HepG2 (cell line): ENCODE results near the gene CTNNA2. TPM values are rescaled to one million over a fixed set of nuclear protein-coding genes. Genes with fewer than 3 reads are reported as not detected.

Experiments used
- ATAC-seq: fragments of 200-7000 bp; cut with Tn5 transposase; 3 replicates; pipeline ENCODE4 v1.9.1; 2020; ENCODE audit warnings: mild to moderate bottlenecking, moderate library complexity
- BruUV-seq: library from RNA; stranded (reverse); fragments of 400-500 nt; replicated peaks from 2 replicates; lab custom pipeline; 2021; lab: Mats Ljungman, UMichigan
- CTCF ChIA-PET: fragments of 300-600 bp; formaldehyde crosslinking; extraction: SDS; loops from one replicate; lab custom pipeline; 2021; ENCODE audit warnings: low total read pairs, inconsistent platforms, low intra/inter-chr PET ratio; lab: Yijun Ruan, JAX
- POLR2A ChIA-PET: fragments of 350-600 bp; sonication (Branson Sonifier 250); formaldehyde crosslinking; loops from one replicate; lab custom pipeline; 2020; ENCODE audit warnings: antibody characterized with exemption, inconsistent platforms; lab: Yijun Ruan, JAX
- DNase-seq: peaks from one replicate; pipeline ENCODE4 v3.0.0-alpha.2; 2015; ENCODE audit warnings: low spot score
- FAIRE-seq: peaks from 3 replicates; lab custom pipeline; 2011; peaks lifted over from hg19 to GRCh38; lab: Jason Lieb, UNC
- H2AFZ ChIP-seq: one replicate; pipeline ENCODE4 v1.6.1; 2011; ENCODE audit warnings: low read length, inconsistent platforms
- H3K27ac ChIP-seq: fragments of 300-600 bp; 3 replicates; pipeline ENCODE4 v1.8.0; 2011; ENCODE audit warnings: mixed run types, mild to moderate bottlenecking, mixed read lengths, low read length, inconsistent platforms; ENCODE audit not compliant: insufficient read depth; ENCODE audit errors: extremely low read length
- H3K27me3 ChIP-seq, 2 experiments: fragments of 200-600 bp in 1 of 2; 2 replicates in 1 of 2; 3 replicates in 1 of 2; pipeline versions ENCODE4 v1.6.0 to v1.8.0; 2011; ENCODE audit warnings: low read length in 2 of 2, mild to moderate bottlenecking in 2 of 2, moderate library complexity in 2 of 2, inconsistent platforms in 1 of 2; ENCODE audit not compliant: insufficient read depth in 2 of 2, control insufficient read depth in 1 of 2
- H3K36me3 ChIP-seq, 2 experiments: fragments of 200-600 bp in 1 of 2; replicated peaks in 1 of 2; 2 replicates in 1 of 2; 3 replicates in 1 of 2; pipeline versions ENCODE4 v1.5.1 to v1.8.0; 2011; ENCODE audit warnings: low read length in 2 of 2, inconsistent platforms in 1 of 2; ENCODE audit not compliant: insufficient read depth in 2 of 2, control insufficient read depth in 1 of 2
- H3K4me1 ChIP-seq: 2 replicates; pipeline ENCODE4 v1.5.1; 2012; ENCODE audit warnings: low read length, inconsistent platforms; ENCODE audit not compliant: insufficient read depth
- H3K4me2 ChIP-seq: 2 replicates; pipeline ENCODE4 v1.6.0; 2011; ENCODE audit warnings: low read depth, low read length, inconsistent platforms
- H3K4me3 ChIP-seq, 3 experiments: fragments of 200-600 bp in 1 of 3; sonication (generic), shearing (Covaris generic) in 1 of 3; replicated peaks in 1 of 3; 2 replicates each; pipeline ENCODE4 v1.5.1; 2011 to 2016; ENCODE audit warnings: low read length in 3 of 3, inconsistent platforms in 2 of 3, low read depth in 2 of 3, mild to moderate bottlenecking in 2 of 3, control low read depth in 1 of 3, mixed read lengths in 1 of 3; ENCODE audit not compliant: insufficient read depth in 1 of 3
- H3K79me2 ChIP-seq: one replicate; pipeline ENCODE4 v1.6.1; 2011; ENCODE audit warnings: low read length, inconsistent platforms; ENCODE audit not compliant: insufficient read depth
- H3K9ac ChIP-seq: 2 replicates; pipeline ENCODE4 v1.6.0; 2011; ENCODE audit warnings: mild to moderate bottlenecking, low read depth, low read length, inconsistent platforms; ENCODE audit not compliant: insufficient read depth
- H3K9me3 ChIP-seq: 2 replicates; pipeline ENCODE4 v1.5.1; 2012; ENCODE audit warnings: mild to moderate bottlenecking, low read length
- H4K20me1 ChIP-seq: 2 replicates; pipeline ENCODE4 v1.6.0; 2011; ENCODE audit warnings: inconsistent platforms, mild to moderate bottlenecking, low read length, moderate library complexity; ENCODE audit not compliant: insufficient read depth
- GATAD1 ChIP-seq: IDR thresholded peaks from 2 replicates; pipeline ENCODE4 v1.6.1; 2016; ENCODE audit warnings: missing genetic modification reagents, missing compliant biosample characterization
- HES4 ChIP-seq: sonication (generic); formaldehyde crosslinking; IDR thresholded peaks from 2 replicates; pipeline ENCODE4 v1.9.0; 2021; ENCODE audit warnings: mild to moderate bottlenecking, missing genetic modification reagents, borderline replicate concordance
- MAZ ChIP-seq, 2 experiments: sonication (generic) in 1 of 2; formaldehyde crosslinking in 1 of 2; IDR thresholded peaks; 2 replicates each; pipeline versions ENCODE4 v1.5.0 to v1.6.1; 2012 to 2020; ENCODE audit warnings: low read depth in 2 of 2, mild to moderate bottlenecking in 2 of 2, borderline replicate concordance in 1 of 2, improper control_type of control experiment in 1 of 2, low read length in 1 of 2, missing genetic modification reagents in 1 of 2, moderate library complexity in 1 of 2
- NFYC ChIP-seq: IDR thresholded peaks from 2 replicates; pipeline ENCODE4 v1.6.1; 2016; ENCODE audit warnings: missing genetic modification reagents, missing compliant biosample characterization
- NONO ChIP-seq, 2 experiments: fragments of 450-650 bp in 1 of 2; sonication (generic) in 1 of 2; formaldehyde crosslinking in 1 of 2; IDR thresholded peaks in 1 of 2; conservative IDR thresholded peaks in 1 of 2; 2 replicates each; pipeline versions ENCODE4 v1.6.1 to v1.8.0; 2017 to 2022; ENCODE audit warnings: mild to moderate bottlenecking in 1 of 2, missing genetic modification reagents in 1 of 2, moderate library complexity in 1 of 2
- SIN3B ChIP-seq: fragments of 150-350 bp; IDR thresholded peaks from 2 replicates; pipeline ENCODE4 v1.6.1; 2014; ENCODE audit warnings: low read length
- SKIL ChIP-seq: sonication (generic); formaldehyde crosslinking; IDR thresholded peaks from 2 replicates; pipeline ENCODE4 v1.8.0; 2022; ENCODE audit warnings: missing genetic modification reagents, mild to moderate bottlenecking, moderate library complexity, borderline replicate concordance
- YEATS4 ChIP-seq: sonication (generic); formaldehyde crosslinking; IDR thresholded peaks from 2 replicates; pipeline ENCODE4 v1.4.0; 2020; ENCODE audit warnings: missing genetic modification reagents, borderline replicate concordance
- ZBTB3 ChIP-seq: sonication (generic); formaldehyde crosslinking; IDR thresholded peaks from 2 replicates; pipeline ENCODE4 v1.4.0; 2020; ENCODE audit warnings: low read depth, mild to moderate bottlenecking, moderate library complexity, missing genetic modification reagents, borderline replicate concordance
- ZFP37 ChIP-seq: sonication (generic); formaldehyde crosslinking; IDR thresholded peaks from 2 replicates; pipeline ENCODE4 v1.4.0; 2020; ENCODE audit warnings: missing genetic modification reagents, borderline replicate concordance
- ZNF225 ChIP-seq: sonication (generic); formaldehyde crosslinking; IDR thresholded peaks from 2 replicates; pipeline ENCODE4 v1.4.0; 2020; ENCODE audit warnings: mild to moderate bottlenecking, missing genetic modification reagents
- ZNF530 ChIP-seq: sonication (generic); formaldehyde crosslinking; IDR thresholded peaks from 2 replicates; pipeline ENCODE4 v1.5.0; 2020; ENCODE audit warnings: low read depth, mild to moderate bottlenecking, missing genetic modification reagents
- ZNF839 ChIP-seq: sonication (generic); formaldehyde crosslinking; IDR thresholded peaks from 2 replicates; pipeline ENCODE4 v1.4.0; 2020; ENCODE audit warnings: missing genetic modification reagents, mild to moderate bottlenecking, borderline replicate concordance
- ZNF879 ChIP-seq: sonication (generic); formaldehyde crosslinking; IDR thresholded peaks from 2 replicates; pipeline ENCODE4 v1.8.1; 2023; ENCODE audit warnings: missing genetic modification reagents
- WGBS: methylation state at CpG from one replicate; pipeline ENCODE4 v1.1.6; 2017; ENCODE audit warnings: low lambda C conversion rate; 5-methylcytosine and 5-hydroxymethylcytosine counted together
- in situ Hi-C: cut with HindIII; loops from 2 replicates; pipeline ENCODE4 v1.10.0; 2017; ENCODE audit warnings: low pct_unique_long_range_greater_than_20kb; ENCODE audit not compliant: extremely low pct_ligation_motif_present
- intact Hi-C: fragments of 100-400 bp; cut with micrococcal nuclease; formaldehyde crosslinking; loops from one replicate; pipeline ENCODE4 v1.10.0; 2022; ENCODE audit not compliant: unreplicated experiment
- polyA plus RNA-seq, 8 experiments: library from polyadenylated mRNA; depleted of rRNA in 3 of 8; stranded (reverse) in 7 of 8; unstranded in 1 of 8; fragments of >200 nt; fragmentation: Illumina TruSeq in 4 of 8; extraction: Trizol in 4 of 8; gene quantifications; 2 replicates each; pipeline versions ENCODE4 v1.2.1 to v1.2.3, GENCODE V29; 2011 to 2016; ENCODE audit warnings: low read depth in 4 of 8, missing spikeins in 1 of 8, mixed read lengths in 1 of 8; ENCODE audit not compliant: insufficient read depth in 1 of 8
- total RNA-seq, 5 experiments: library from RNA; depleted of rRNA; stranded (reverse); fragments of >200 nt; fragmentation: Illumina TruSeq; extraction: Trizol; gene quantifications; 2 replicates each; pipeline ENCODE4 v1.2.3, GENCODE V29; 2016; ENCODE audit warnings: low read depth in 1 of 5
- TF ChIP-seq, protein P1 (sequence below): sonication (generic); formaldehyde crosslinking; IDR thresholded peaks from 2 replicates; pipeline ENCODE4 v1.9.0; 2021; ENCODE audit warnings: mild to moderate bottlenecking, missing genetic modification reagents

CTNNA2 gene
- total and polyA plus RNA-seq, 2 of the 13 experiments (the other 11 are each of a cell fraction or from before 2014, with no cell fraction given): not detected

DNA sequence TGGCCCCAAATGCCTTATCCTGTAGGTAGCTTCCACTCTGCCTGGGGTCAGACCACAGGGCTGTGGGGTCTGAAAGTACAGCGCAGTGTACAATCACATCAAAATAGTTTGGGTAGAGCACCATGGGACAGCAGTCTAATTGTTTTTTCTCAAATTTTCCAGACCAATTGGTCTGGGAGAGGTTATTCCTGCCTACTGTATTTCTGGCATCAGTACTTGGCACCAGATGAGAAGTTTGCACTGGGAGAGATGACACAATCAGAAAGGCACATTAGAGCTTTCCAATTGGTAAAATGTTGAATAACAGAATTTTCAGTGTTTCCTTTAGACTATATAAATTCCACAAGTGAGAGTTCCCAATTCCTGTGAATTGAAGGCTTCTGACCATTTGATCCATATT, 822.6 kb downstream of the CTNNA2 start (continued):
- TF ChIP-seq, protein P1, sequence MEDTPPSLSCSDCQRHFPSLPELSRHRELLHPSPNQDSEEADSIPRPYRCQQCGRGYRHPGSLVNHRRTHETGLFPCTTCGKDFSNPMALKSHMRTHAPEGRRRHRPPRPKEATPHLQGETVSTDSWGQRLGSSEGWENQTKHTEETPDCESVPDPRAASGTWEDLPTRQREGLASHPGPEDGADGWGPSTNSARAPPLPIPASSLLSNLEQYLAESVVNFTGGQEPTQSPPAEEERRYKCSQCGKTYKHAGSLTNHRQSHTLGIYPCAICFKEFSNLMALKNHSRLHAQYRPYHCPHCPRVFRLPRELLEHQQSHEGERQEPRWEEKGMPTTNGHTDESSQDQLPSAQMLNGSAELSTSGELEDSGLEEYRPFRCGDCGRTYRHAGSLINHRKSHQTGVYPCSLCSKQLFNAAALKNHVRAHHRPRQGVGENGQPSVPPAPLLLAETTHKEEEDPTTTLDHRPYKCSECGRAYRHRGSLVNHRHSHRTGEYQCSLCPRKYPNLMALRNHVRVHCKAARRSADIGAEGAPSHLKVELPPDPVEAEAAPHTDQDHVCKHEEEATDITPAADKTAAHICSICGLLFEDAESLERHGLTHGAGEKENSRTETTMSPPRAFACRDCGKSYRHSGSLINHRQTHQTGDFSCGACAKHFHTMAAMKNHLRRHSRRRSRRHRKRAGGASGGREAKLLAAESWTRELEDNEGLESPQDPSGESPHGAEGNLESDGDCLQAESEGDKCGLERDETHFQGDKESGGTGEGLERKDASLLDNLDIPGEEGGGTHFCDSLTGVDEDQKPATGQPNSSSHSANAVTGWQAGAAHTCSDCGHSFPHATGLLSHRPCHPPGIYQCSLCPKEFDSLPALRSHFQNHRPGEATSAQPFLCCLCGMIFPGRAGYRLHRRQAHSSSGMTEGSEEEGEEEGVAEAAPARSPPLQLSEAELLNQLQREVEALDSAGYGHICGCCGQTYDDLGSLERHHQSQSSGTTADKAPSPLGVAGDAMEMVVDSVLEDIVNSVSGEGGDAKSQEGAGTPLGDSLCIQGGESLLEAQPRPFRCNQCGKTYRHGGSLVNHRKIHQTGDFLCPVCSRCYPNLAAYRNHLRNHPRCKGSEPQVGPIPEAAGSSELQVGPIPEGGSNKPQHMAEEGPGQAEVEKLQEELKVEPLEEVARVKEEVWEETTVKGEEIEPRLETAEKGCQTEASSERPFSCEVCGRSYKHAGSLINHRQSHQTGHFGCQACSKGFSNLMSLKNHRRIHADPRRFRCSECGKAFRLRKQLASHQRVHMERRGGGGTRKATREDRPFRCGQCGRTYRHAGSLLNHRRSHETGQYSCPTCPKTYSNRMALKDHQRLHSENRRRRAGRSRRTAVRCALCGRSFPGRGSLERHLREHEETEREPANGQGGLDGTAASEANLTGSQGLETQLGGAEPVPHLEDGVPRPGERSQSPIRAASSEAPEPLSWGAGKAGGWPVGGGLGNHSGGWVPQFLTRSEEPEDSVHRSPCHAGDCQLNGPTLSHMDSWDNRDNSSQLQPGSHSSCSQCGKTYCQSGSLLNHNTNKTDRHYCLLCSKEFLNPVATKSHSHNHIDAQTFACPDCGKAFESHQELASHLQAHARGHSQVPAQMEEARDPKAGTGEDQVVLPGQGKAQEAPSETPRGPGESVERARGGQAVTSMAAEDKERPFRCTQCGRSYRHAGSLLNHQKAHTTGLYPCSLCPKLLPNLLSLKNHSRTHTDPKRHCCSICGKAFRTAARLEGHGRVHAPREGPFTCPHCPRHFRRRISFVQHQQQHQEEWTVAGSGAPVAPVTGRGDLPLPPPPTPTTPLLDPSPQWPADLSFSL: no peak

- CTCF ChIA-PET: no interaction called here
- no peak for FAIRE-seq
- in situ Hi-C loops: no loop called here
- Histone ChIP-seq H3K4me2 (no peak overlapping the region), H3K4me3 (no peak overlapping the region), H3K4me1 (no peaks in the 10 kb centered on the region), H3K36me3 (no peaks in the 10 kb centered on the region), H3K27ac (no peak overlapping the region), H3K9me3 (peaks cover 45% of the 10 kb centered on the region; the same call in 1 of the 2 replicates), H3K27me3 (no peaks in the 10 kb centered on the region), H3K9ac (no peak overlapping the region), H2AFZ (no peak overlapping the region), H4K20me1 (no peaks in the 10 kb centered on the region), H3K79me2 (no peaks in the 10 kb centered on the region)
- WGBS: 5% methylated on average over 2 of the region's 2 CpGs
- no peak for DNase-seq
- POLR2A ChIA-PET: no interaction called here
- ATAC-seq: no peak
- BruUV-seq: no TSS peak
- intact Hi-C loops: no loop called here
- TF ChIP-seq HES4 (no peak), ZBTB3 (no peak), SKIL (CRISPR knock-in tag) (no peak), ZNF530 (no peak), ZFP37 (CRISPR knock-in tag) (no peak), ZNF839 (CRISPR knock-in tag) (no peak), NFYC (CRISPR knock-in tag) (no peak), ZNF225 (CRISPR knock-in tag) (no peak), GATAD1 (CRISPR knock-in tag) (no peak), SIN3B (no peak), ZNF879 (no peak), MAZ (IDR thresholded peaks at IDR 0.05; ENCODE audit: borderline replicate concordance, low read depth, low read length) (no peak), MAZ (CRISPR knock-in tag; IDR thresholded peaks at IDR 0.05; ENCODE audit: low read depth) (no peak), NONO (IDR thresholded peaks at IDR 0.05) (no peak), NONO (CRISPR knock-in tag; conservative IDR thresholded peaks at IDR 0.05) (no peak), YEATS4 (CRISPR knock-in tag) (no peak)
Measured at GRCh38 chr2:80338794-80339193, 825.9 kb downstream of the CTNNA2 start.
